Stimulated activated CD8-positive, alpha-beta memory T cell treated with anti-CD3 and anti-CD28 coated beads, Interleukin-4, amount 100 ng/mL, for 48 hours (primary cell): Measurements from ENCODE around the gene ZBTB2.
"Not testable (repeated sequence)": the region's sequence is repeated elsewhere in the genome, so short reads cannot be mapped to it uniquely, and the experiment has no call there.

Source experiments
- DNase-seq: peaks from one replicate; pipeline ENCODE4 v3.0.0-alpha.2; 2020

ZBTB2 gene

DNA sequence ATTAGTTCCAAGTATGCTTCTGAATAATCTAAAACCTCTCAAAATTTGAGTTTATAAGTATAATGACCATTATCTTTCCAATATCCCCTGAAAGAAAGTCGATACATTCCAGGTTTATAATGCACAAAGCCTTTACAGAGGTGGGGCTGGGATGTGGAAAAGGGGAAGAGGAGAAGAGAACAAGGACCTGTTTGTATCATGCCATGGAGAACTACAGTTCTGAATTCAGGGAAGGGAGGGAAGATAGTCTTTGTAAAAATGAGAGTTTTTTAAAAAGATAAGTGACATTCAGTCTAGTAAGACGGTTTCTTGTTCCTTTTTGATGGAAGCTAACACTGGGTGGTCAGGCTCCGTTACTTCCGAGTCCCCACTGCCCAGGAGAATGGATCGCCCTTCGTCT, 26.1 kb downstream of the ZBTB2 start:
- DNase-seq: no peak

DNA sequence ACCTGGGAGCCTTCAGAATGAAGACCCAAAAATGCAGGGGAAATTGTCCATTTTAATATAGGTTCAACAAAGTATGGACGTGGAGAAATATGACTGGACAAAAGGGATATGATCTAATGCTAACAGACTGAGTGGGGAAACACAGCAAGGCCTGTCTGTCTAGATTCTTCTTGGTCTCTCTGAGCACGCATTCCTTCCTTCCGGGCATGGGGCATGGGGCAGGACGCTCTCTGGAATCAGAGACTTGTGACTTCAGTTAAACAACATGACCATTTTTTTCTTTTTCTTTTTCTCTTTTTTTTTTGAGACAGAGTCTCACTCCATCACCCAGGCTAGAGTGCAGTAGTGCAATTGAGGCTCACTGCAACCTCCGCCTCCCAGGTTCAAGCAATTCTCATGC, 31.9 kb downstream of the ZBTB2 start:
- no peak for DNase-seq

DNA sequence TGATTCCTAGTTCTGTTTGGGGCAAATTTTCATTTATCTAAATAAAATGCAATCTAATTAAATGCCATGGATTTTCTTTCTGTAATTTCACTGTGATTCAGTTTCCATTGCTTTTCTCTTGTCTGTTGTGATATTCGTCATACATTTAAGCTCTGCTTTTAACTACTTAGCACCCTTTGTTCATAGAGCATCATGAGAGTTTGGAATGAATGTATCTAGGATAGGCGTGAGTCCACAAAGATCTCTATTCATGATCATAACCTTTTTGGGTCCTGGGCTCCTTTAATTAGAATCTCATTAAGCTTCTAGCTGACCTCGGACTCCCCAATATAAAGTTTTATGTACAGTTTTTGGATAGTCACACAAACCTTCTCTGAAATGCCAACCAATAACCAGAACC, 32.9 kb downstream of the ZBTB2 start:
- DNase-seq: no peak

DNA sequence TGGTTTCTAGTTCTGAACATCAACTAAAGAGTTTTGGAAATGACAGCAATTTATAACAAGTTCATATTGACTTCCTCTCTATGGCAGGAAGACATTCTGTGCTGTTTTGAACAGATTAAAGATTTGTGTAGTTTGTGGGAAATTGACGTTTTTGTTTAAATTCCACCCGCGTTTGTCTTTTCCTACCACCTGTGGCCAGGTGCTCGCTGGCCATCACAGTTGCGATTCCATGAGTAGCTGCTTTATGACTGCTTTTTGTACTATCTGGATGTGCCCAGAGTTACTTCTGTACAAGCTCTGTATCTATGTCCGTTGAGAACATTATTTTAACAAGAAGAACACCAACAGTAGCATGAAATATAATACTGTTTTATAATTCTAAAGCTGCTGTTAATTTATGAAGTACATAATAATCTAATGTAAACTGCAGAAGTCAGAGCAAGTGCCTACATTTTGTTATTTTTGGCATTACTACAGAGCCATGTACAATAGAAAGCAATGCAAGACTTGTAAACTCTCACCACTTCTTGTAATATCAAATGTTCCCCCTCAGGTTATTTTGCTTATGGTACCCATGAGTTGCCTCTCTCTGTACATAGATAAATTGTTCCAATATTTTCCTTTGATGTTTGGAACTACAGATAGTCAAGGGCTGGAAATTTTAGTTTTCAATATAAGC, 33.5 kb downstream of the ZBTB2 start:
- DNase-seq: no peak

DNA sequence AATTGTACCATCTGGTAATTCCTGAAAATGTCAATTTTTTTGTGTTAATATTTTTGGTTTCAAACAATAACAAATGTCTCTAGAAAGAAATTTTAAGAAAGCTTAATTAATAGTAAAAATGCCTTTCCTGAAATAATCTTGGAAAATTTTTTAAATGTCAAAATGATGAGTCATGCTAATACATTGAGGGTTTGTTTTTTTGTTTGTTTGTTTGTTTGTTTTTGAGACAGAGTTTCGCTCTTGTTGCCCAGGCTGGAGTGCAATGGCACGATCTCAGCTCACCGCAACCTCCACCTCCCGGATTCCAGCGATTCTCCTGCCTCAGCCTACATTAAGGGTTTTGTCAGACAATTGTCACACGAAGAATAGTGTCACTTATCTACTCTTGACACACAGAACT, 34.4 kb downstream of the ZBTB2 start:
- DNase-seq: not testable (repeated sequence)

DNA sequence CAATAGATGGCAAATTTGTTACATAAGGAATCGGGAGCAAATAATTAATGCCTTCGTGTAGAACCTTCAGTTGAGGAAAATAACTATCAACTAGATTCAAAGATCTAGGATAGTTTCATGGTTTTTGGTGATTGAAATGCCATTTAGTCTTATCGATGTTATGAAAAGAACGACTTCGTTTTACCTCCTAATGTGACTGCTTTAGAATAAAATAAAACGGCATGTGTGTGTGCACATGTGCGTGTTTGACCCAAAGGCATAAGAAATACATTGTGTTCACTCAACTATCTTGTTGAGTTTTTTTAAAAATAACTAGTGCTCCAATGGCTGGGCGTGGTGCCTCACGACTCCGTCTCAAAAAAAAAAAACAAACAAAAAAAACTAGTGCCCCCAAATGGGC, 37.6 kb downstream of the ZBTB2 start:
- no peak for DNase-seq

DNA sequence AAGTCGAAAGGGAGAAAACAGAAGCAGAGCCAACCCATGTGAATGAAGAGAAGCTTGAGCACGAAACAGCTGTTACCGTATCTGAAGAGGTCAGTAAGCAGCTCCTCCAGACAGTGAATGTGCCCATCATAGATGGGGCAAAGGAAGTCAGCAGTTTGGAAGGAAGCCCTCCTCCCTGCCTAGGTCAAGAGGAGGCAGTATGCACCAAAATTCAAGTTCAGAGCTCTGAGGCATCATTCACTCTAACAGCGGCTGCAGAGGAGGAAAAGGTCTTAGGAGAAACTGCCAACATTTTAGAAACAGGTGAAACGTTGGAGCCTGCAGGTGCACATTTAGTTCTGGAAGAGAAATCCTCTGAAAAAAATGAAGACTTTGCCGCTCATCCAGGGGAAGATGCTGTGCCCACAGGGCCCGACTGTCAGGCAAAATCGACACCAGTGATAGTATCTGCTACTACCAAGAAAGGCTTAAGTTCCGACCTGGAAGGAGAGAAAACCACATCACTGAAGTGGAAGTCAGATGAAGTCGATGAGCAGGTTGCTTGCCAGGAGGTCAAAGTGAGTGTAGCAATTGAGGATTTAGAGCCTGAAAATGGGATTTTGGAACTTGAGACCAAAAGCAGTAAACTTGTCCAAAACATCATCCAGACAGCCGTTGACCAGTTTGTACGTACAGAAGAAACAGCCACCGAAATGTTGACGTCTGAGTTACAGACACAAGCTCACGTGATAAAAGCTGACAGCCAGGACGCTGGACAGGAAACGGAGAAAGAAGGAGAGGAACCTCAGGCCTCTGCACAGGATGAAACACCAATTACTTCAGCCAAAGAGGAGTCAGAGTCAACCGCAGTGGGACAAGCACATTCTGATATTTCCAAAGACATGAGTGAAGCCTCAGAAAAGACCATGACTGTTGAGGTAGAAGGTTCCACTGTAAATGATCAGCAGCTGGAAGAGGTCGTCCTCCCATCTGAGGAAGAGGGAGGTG, 38.7 kb downstream of the ZBTB2 start:
- no peak for DNase-seq

DNA sequence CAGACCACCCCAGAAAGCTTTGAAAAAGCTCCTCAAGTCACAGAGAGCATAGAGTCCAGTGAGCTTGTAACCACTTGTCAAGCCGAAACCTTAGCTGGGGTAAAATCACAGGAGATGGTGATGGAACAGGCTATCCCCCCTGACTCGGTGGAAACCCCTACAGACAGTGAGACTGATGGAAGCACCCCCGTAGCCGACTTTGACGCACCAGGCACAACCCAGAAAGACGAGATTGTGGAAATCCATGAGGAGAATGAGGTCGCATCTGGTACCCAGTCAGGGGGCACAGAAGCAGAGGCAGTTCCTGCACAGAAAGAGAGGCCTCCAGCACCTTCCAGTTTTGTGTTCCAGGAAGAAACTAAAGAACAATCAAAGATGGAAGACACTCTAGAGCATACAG, 39.6 kb downstream of the ZBTB2 start:
- DNase-seq: no peak

DNA sequence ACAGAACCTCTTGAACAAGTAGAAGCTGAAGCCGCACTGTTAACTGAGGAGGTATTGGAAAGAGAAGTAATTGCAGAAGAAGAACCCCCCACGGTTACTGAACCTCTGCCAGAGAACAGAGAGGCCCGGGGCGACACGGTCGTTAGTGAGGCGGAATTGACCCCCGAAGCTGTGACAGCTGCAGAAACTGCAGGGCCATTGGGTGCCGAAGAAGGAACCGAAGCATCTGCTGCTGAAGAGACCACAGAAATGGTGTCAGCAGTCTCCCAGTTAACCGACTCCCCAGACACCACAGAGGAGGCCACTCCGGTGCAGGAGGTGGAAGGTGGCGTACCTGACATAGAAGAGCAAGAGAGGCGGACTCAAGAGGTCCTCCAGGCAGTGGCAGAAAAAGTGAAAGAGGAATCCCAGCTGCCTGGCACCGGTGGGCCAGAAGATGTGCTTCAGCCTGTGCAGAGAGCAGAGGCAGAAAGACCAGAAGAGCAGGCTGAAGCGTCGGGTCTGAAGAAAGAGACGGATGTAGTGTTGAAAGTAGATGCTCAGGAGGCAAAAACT, 40.1 kb downstream of the ZBTB2 start:
- no peak for DNase-seq

DNA sequence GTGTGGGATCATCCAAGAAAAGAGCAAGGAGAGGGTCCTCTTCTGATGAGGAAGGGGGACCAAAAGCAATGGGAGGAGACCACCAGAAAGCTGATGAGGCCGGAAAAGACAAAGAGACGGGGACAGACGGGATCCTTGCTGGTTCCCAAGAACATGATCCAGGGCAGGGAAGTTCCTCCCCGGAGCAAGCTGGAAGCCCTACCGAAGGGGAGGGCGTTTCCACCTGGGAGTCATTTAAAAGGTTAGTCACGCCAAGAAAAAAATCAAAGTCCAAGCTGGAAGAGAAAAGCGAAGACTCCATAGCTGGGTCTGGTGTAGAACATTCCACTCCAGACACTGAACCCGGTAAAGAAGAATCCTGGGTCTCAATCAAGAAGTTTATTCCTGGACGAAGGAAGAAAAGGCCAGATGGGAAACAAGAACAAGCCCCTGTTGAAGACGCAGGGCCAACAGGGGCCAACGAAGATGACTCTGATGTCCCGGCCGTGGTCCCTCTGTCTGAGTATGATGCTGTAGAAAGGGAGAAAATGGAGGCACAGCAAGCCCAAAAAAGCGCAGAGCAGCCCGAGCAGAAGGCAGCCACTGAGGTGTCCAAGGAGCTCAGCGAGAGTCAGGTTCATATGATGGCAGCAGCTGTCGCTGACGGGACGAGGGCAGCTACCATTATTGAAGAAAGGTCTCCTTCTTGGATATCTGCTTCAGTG, 40.8 kb downstream of the ZBTB2 start:
- DNase-seq: no peak

DNA sequence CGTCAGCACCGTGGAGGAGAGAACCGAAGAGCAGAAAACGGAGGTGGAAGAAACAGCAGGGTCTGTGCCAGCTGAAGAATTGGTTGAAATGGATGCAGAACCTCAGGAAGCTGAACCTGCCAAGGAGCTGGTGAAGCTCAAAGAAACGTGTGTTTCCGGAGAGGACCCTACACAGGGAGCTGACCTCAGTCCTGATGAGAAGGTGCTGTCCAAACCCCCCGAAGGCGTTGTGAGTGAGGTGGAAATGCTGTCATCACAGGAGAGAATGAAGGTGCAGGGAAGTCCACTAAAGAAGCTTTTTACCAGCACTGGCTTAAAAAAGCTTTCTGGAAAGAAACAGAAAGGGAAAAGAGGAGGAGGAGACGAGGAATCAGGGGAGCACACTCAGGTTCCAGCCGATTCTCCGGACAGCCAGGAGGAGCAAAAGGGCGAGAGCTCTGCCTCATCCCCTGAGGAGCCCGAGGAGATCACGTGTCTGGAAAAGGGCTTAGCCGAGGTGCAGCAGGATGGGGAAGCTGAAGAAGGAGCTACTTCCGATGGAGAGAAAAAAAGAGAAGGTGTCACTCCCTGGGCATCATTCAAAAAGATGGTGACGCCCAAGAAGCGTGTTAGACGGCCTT, 41.6 kb downstream of the ZBTB2 start:
- DNase-seq: no peak

DNA sequence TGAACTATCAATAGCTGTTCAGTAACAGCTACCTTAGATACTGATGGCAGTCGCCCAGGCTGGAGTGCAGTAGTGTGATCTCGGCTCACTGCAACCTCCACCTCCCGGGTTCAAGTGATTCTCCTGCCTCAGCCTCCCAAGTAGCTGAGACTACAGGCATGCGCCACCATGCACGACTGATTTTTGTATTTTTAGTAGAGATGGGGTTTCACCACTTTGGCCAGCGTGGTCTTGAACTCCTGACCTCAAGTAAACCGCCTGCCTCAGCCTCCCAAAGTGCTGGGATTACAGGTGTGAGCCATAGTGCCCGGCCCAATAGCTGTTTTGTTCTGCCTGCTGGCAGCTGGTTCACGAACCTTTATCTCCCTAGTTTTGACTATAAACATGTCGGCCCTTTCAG, 48.6 kb downstream of the ZBTB2 start:
- DNase-seq: not testable (repeated sequence)

DNA sequence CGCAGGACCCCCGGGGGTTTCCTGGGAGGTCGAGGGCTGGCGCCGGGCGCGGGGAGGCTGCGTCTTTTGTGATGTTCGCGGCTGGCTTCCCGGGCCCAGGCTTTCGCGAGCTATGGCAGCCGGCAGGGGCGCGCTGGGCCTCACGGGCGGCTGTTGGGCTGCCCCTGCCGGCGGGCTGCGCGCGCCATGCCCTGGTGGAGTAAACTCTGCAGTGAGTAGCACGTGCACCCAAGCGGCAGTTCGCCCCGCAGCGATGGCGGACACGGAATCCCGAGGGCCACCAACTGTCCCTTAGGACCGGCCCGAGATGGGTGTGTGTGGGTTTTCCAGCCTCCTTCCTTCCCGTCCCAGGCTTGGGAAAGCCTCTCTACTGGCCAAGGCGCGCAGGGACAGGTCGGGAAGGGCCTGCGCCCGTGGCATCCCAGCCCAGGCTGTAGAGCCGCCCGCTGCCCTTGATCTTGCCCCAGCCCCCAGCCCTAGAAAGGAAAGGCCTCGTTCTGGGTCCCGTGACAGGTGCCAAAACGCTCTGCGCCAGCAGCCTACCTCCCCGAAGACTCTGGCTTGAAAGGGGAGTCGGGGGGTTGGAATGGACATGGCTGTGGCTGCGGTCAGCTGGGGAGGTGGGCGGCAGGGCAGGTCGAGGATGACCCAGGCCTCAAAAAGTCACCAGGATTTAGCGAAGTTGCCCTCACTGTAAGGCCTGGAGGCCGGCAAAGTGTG, 49.7 kb downstream of the ZBTB2 start:
- no peak for DNase-seq

DNA sequence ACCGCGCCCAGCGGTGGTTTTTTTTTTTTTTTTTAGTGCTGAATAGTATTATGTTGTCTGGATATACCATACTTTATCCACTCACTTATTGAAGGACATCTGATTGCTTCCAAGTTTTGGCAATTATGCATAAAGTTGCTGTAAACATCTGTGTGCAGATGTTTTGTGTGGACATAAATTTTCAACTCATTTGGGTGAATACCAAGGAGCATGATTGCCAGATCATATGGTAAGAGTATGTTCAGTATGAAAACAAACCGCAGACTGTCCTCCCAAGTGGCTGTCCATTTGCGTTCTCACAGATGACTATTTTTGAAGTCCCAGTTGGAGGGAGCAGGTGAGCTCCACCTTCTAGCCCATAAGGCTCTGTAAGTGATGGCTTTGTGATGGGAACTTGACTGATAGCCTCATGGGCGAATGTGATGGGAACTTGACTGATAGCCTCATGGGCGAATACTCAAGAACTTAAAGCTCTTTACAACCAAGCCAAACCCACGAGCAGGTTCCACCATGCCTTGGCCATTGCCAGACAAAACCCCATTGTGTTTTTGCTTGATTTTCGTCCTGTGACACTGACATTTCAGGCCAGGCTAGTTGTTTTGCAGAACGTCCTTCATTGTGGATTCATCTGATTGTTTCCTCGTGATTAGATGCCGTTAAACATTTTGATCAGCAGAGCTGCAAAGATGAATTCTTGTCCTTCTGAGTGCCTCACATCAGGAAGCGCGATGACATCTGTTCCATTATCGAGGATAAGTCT, 51.0 kb downstream of the ZBTB2 start:
- no peak for DNase-seq

DNA sequence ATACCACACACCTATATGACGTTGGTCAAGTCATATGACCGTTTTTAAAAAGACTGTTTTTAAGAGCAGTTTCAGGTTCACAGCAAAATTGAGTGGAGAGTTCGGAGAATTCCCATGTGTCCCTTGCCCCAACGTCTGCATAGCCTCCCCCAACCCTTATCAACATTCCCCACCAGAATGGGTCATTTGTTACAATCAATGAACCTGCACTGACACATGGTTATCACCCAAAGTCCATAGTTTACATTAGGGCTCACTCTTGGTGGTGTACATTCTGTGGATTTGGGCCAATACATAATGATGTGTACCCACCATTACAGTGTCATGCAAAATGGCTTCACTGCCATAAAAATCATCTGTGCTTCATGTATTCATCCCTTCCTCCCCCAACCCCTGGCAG, 52.0 kb downstream of the ZBTB2 start:
- DNase-seq: no peak

DNA sequence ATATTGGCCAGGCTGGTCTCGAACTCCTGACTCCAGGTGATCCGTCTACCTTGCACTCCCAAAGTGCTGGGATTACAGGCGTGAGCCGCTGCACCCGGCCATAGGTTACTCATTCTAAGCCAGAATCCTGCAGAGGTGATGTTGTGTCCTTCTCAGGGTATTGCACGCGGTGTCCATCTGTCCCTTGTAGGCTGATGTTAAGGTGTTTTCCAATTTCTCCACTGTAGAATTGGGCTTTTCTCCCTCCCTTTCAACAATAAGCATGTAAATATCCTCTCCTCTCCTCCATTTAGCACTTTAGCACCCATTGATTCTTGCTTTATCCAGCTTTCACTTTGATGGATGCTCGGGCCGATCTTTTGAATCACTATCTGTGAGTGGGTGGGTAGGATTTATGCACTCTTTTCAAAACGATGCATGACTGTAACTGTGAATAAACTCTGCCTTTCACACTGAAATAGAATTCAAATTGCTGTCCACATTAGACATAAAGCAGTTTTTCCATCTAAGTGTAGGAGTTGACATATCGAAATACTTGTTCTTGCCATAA, 52.6 kb downstream of the ZBTB2 start:
- DNase-seq: no peak

DNA sequence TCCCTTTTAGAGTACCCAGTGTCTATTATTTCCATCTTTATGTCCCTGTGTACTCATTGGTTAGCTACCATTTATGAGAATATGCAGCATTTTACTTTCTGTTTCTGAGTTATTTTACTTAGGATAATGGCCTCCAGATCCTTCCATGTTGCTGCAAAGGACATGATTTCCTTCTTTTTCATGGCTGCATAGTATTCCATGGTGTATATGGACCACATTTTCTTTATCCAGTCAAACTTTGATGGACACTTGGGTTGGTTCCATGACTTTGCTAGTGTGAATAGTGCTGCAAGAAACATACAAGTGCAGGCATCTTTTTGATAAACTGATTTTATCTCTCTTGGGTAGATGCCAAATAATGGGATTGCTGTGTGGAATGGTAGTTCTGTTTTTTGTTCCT, 55.4 kb downstream of the ZBTB2 start:
- DNase-seq: no peak

DNA sequence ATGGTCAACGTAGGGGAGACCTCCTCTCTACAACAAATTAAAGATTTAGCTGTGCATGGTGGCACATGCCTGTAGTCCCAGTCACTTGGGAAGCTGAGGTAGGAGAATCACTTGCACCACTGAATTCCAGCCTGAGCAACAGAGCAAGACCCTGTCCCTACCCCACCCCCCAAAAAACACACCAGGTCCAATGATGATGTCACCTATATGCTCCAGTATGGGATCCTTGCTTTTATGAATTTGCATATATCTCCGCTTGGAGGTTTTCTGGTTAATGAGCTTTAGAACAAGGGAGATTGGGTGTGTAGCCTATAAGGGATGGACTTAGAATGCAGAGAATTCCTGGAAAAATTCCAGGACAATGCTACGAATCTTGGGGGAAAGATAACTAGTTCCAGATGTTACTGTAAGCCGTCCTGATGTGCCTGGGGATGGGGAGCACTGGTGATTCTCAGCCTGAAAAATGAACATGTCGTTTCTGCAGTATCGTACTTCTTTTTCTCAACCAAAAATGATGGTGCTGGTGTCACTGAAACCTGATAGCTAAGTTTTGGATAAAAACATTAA, 61.1 kb downstream of the ZBTB2 start:
- no peak for DNase-seq

DNA sequence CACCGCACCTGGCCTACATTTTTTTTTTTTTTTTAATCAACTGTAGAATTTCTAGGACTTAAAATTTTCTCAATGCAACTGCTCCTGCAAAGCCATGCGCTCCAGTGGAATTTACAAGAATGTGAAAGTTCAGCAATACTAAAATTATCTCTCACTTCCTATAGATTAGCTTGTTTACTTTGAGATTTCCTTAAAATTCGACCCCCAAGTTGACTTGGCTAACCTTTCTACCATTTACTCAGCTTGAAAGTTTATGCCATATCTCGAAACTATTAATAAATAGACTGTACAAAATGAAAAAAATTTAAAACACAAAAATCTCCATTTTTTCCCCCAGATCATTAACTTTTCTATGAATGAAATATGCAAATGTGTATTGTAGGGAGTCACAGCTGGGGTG, 64.3 kb downstream of the ZBTB2 start:
- no peak for DNase-seq

DNA sequence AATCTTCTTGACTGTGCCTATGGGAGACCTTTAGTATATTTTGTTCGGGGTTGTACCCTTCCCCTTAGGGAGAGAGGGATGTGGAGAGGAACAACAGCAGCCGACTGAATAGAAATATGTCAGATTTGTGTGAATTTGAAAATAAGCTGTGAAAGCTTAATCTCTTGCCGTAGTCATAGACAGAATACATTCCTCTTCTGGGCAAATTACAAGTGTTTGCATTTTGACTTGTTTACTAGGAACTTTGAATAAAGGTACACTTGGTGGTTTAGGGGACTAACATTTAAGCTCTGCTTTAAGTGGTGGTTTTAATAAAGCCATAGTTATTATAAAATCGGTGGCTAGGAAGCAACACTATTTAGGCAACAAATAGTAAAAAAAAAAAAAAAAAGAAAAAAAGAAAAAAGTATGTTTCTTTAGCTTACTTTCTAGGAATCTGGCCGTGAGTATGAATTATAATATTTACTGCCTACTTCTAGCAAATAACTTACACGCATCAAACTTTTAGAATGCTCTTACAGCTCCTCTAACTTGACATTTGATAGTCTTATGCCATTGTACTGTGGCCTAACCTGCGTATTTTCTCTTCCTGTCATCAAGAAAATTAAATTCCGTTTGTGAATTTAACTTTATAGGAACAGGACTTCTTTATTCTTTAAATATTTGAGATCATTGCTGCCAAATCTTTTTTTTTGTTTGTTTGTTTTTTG, 65.1 kb downstream of the ZBTB2 start:
- DNase-seq: no peak
